Stimulated activated CD4-positive, alpha-beta T cell treated with anti-CD3 and anti-CD28 coated beads, Interleukin-2, amount 100 ng/mL, for 24 hours (primary cell): ENCODE measurements around the gene MAD2L2.
A peak's percentile ranks its signal among the peaks of the same experiment; 100 is the strongest.

ENCODE experiments used
- DNase-seq, 2 donors: peaks; one replicate each; pipeline ENCODE4 v3.0.0-alpha.2; 2020

Gene MAD2L2

GRCh38 chr1:11652203-11652780 lies 28.7 kb downstream of the MAD2L2 start:
- no peak for DNase-seq

- no peak for DNase-seq
Observed at GRCh38 chr1:11651017-11651416, 29.9 kb downstream of the MAD2L2 start.

GRCh38 chr1:11650331-11650991 lies 30.5 kb downstream of the MAD2L2 start:
- DNase-seq: peak; percentile 78 to 84

GRCh38 chr1:11649624-11650330 lies 31.2 kb downstream of the MAD2L2 start:
- no peak for DNase-seq

GRCh38 chr1:11649237-11649623 lies 31.7 kb downstream of the MAD2L2 start:
- DNase-seq: no peak

GRCh38 chr1:11648732-11649158 lies 32.2 kb downstream of the MAD2L2 start:
- DNase-seq: peak; percentile 48 to 62

GRCh38 chr1:11648039-11648438 lies 32.9 kb downstream of the MAD2L2 start:
- DNase-seq: no peak

GRCh38 chr1:11647333-11647732 lies 33.6 kb downstream of the MAD2L2 start:
- DNase-seq: no peak

- no peak for DNase-seq
Observed at GRCh38 chr1:11646317-11646716, 34.6 kb downstream of the MAD2L2 start.

GRCh38 chr1:11645670-11646265 lies 35.2 kb downstream of the MAD2L2 start:
- DNase-seq: peak; percentile 89 to 90

GRCh38 chr1:11645270-11645669 lies 35.7 kb downstream of the MAD2L2 start:
- no peak for DNase-seq

- DNase-seq: no peak
Observed at GRCh38 chr1:11643782-11644181, 37.2 kb downstream of the MAD2L2 start.

GRCh38 chr1:11642418-11643017 lies 38.4 kb downstream of the MAD2L2 start:
- DNase-seq: peak; percentile 74 to 78

- DNase-seq: no peak
Observed at GRCh38 chr1:11641776-11642305, 39.1 kb downstream of the MAD2L2 start.

- no peak for DNase-seq
Observed at GRCh38 chr1:11640944-11641343, 40.0 kb downstream of the MAD2L2 start.

GRCh38 chr1:11640101-11640500 lies 40.8 kb downstream of the MAD2L2 start:
- DNase-seq: no peak

- no peak for DNase-seq
Observed at GRCh38 chr1:11639372-11639771, 41.6 kb downstream of the MAD2L2 start.

- DNase-seq: no peak
Observed at GRCh38 chr1:11638121-11638520, 42.8 kb downstream of the MAD2L2 start.

GRCh38 chr1:11634365-11635192 lies 46.4 kb downstream of the MAD2L2 start:
- DNase-seq: no peak

GRCh38 chr1:11629184-11630016 lies 51.5 kb downstream of the MAD2L2 start:
- no peak for DNase-seq

- no peak for DNase-seq
Observed at GRCh38 chr1:11628767-11629166, 52.2 kb downstream of the MAD2L2 start.
